ENCODE measurements around the gene CLMP.

The CLMP gene, protein sequence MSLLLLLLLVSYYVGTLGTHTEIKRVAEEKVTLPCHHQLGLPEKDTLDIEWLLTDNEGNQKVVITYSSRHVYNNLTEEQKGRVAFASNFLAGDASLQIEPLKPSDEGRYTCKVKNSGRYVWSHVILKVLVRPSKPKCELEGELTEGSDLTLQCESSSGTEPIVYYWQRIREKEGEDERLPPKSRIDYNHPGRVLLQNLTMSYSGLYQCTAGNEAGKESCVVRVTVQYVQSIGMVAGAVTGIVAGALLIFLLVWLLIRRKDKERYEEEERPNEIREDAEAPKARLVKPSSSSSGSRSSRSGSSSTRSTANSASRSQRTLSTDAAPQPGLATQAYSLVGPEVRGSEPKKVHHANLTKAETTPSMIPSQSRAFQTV

DNA sequence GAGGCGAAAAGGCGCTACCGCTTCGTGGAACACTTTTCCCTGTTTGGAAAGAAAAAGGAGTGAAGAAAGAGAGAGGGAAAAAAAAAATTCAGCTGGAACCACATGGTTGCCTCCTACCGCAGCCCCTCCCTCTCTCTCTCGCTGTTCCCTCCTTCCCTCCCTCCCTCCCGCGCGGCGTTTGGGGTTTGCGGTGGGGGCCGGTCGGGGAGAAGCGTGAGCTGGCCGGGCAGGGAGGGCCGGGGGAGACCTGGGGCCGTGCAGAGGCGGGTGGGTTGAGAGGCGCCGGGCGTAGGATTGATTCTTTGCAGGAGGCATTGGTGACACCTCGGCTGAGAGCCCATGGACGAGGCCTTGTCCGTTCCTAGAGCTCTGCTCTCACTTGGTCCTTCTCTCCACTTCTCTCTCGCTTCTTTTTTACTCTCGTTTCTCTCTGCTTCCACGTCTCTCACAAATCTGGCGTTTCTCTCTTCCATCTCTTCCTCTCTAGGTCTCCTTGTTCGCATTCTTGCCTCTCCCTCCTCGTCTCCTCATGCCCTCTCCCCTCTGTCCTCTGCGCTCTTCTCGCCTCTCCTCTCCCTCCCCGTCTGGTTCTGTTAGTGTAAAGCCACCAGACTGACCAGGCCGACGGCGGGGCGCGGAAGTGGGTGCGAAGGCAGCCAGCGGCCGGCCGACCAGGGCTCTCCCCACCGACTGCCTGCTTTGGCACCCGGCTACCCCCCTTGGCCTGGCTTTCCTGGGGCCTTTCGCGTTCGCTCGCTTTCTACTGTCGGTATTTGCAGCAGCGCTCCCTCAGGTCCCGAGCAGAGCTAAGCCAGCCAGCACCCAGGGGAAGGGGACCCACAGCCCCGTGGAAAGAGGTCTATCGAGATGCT lies at the start of gene CLMP:
Gene CLMP, minus strand, starts transcription at position 61 of the 872 bp plus-strand sequence. CDS start 308 bp downstream, outside the sequence.
- no peak for FAIRE-seq

DNA sequence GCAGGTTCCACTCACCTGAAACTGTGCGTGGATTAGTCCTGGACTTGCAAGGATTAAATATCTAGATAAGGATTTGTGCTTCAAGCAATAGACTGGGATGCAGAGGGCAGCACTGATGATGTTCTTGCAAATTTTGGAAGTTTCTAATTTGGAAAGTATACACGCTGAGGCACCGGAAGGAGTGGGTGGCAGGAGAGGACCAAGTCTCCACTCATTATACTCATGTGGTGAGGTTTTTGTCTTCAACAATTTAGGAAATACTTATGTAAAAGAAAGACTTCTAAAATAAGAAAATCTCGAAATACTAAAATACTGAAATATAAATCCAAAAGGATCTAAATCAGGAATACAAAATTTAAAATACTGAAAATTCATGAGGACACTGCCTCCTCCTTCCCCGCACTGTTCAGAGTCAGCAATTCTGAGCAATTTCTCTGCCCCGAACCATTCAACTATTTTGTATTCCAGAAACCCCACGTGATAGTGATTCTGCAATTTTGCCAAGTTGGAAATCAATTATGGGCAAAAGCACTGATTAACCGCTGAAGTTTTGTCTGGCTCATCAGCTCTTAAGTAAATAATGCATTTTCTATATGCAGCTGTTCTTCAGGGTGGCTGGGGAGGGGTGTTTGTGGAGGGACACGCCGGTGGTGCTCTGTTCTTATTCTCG lies 47.0 kb upstream of the CLMP start:
- no peak for FAIRE-seq

- FAIRE-seq = no peak
These were observed 46.2 kb upstream of the CLMP start for GRCh38 chr11:123241294-123241693.

- FAIRE-seq = no peak
These were observed 44.4 kb upstream of the CLMP start for GRCh38 chr11:123239191-123240150.

- FAIRE-seq = no peak
These were observed 43.2 kb upstream of the CLMP start for GRCh38 chr11:123238297-123238696.

GRCh38 chr11:123236879-123237278 lies 41.8 kb upstream of the CLMP start:
- FAIRE-seq = no peak

DNA sequence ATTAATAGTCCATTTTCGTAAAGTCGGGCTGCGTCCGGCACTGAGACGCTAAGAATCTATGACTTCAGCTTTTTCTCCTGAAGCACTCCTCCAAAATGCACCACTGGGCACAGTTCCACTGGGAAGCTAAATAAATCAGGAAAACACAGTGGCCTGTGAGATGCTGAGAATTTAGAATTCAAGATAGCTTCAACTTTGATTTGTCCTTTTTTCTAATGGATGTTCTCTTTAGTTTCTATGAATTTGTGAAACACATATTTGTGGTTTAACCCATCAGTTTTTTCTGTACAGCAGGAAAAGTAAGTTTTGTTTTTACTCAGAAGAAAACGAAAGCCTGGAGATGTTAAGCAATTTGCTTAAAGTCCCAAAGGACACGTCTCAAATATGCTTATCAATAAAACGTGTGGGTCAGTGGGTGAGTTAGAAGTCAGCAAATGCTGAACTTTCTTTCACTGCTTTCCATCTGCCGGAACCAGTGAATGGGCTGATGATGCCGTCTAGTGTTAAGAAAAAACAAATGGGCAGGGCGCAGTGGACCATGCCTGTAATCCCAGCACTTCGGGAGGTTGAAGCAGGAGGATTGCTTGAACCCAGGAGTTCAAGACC lies 40.7 kb upstream of the CLMP start:
- no peak for FAIRE-seq

DNA sequence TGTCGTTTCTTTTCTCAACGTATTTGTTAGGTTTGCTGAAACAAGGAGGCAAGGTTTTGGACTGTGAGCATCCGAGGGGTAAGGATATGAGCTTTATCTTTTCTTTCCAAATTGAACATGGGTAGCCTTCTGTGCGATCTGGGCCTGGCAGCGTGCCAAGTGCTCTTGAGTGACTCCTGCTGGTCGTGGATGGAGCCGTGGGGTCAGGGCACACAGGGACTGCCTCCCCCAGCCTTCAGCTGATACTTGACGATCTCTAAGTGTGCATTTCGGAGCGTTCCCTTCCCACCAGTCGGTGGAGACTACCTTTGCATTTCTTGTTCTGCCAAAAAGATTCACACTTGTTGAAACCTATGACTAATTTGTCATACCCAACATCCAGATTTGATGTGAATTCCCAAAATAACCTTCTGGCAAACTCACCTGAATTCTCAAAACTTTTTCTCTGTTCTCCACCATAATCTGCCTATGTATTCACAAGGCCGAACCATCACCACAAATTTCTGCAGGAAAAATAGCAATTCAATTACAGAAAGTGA lies 40.1 kb upstream of the CLMP start:
- FAIRE-seq = no peak

DNA sequence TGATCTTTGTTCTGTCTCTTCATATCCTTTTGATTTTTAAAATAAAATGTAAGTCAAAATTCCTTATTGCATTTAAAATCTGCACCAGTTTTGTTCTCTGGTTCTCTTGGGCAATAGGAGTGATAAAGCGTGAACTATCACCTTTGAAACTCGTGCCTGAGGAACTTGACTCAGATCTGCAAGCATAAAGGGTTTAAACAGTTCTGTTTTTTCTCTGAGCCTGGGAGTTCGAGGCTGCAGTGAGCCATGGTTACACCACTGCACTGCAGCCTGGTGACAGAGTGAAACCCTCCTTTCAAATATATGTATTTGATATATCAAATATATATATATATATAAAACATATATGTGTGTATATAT lies 38.9 kb upstream of the CLMP start:
- FAIRE-seq = no peak

GRCh38 chr11:123233280-123233974 lies 38.4 kb upstream of the CLMP start:
- no peak for FAIRE-seq

DNA sequence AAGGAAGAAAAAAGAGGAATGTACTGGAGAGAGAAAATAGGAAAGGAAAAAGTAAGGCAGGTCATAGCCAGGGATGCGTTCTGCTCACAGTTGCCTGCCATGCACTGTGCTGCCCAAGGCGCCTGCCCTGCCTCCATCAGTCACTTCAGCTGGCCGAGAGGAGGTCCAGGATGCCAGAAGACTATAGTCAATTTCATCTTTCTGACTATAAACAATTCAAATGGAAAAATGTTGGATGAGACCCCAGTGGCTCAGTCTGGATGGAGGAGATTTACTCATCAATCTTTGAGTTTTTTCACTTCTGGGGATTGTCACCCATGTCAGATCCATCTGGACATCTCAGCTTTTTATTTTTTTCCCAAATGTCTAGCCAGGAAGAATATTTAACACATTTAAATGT lies 36.7 kb upstream of the CLMP start:
- FAIRE-seq = no peak

GRCh38 chr11:123231256-123231655 lies 36.2 kb upstream of the CLMP start:
- no peak for FAIRE-seq

GRCh38 chr11:123230346-123230745 lies 35.3 kb upstream of the CLMP start:
- no peak for FAIRE-seq

DNA sequence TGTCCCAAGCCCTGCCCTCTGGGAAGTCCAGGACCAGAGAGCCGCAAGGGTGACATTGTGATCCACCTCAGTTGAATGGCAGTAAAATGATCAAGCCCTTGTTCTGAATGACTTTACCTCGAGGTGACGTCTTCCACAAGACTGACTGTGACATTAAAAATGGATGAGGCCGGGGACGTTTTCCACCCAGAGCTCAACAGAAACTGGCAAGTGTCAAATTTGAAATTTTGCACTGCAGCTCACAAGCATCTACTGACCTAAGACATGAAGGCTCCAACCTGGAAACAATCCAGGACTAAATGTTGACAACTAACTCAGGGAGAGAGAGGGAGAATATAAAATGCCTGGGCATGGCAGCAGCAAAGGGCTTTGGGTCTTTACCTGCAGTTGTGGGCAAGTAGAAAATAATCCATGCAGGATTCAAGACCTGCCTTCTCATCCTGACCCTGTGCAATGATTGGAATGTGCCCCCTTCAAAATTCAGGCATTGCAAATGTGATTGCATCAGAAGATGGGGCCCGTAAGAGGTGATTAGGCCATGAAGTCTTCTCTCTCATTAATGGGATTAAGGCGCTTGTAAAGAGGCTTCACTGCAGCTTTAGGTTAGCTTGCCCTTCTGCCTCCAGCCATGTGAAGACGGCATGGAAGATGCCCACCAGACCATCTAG lies 33.6 kb upstream of the CLMP start:
- FAIRE-seq = no peak

- FAIRE-seq = no peak
These were observed 32.9 kb upstream of the CLMP start for GRCh38 chr11:123227763-123228495.

DNA sequence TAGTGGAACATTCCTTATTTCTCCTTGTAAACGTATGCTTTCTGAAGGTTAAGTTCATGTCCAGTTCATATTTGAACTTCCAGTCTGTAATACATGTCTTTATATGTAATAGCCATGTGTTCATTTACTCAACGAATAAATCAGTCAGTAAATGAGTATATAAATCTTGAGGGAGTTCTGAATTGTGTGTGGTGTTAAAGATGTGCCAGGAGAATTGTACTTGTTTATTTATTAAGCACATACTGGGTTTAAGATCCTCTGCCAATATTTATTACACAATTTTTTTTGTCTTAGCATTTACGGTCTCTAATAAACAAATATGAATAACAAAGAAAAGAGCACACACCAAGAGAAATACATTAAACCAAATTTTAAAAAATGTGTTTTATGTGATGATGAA lies 26.5 kb upstream of the CLMP start:
- no peak for FAIRE-seq

DNA sequence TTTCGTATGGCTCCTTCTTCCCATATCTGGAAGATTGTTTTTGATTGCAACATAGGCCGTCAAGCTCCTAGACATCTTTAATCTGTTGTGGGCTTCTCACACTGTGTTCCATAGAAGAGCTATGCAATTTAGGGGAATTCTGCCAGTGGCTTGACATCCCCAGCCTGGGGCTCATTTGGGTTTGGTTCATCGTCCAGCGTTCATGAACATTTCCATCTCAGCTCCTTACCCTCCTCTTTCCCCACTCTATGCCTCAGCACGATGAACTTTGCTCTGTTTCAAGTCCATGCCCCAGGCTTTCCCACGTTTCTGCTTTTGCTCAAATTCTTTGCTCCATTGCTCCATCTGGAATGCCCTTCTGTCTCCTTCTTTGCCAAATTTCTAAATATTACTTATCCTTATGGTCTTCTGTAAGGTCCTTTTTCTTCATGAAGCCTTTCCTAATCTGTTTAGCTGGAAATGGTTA lies 26.1 kb upstream of the CLMP start:
- no peak for FAIRE-seq

DNA sequence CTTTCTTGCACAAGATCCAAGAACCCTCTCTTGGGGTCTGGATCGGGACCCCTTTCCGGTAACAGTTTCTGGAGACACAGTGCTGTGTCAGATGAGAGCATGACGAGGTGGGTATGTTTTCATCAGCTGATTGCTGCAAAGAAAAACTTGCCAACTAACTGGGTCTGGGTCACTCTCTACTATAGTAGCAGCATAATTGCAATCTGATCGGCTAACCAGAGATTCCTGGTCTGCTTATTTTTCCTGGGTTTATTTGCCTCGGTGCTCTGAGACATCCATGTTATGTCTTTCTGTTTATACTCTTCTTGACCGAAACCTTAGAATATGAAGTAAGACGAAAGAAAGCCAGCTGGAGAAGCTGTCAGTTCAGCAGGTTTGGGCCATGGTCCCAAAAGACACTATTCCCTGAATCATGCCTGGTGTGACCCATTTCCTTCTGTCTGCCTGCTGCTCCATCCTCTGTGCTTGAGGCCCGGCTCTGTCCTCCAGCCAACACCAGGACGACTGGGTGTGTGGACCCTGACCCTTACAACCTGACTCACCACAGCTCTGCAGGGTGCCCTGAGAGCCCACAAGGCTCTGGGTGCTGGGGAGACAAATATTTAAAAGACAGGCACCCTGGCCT lies 24.1 kb upstream of the CLMP start:
- FAIRE-seq = no peak

- FAIRE-seq = no peak
These were observed 23.4 kb upstream of the CLMP start for GRCh38 chr11:123218451-123218850.

Data from endometrium (tissue), 2 donors.